GM18498 (cell line): Measurements from ENCODE around the gene EPC2.
A peak's percentile ranks its signal among the peaks of the same experiment; 100 is the strongest.
"Not testable (repeated sequence)": the region's sequence is repeated elsewhere in the genome, so short reads cannot be mapped to it uniquely, and the experiment has no call there.

ENCODE experiments used
- ATAC-seq: cut with Tn5 transposase; IDR thresholded peaks from one replicate; pipeline ENCODE4 v1.9.1; 2021; ENCODE audit warnings: mild to moderate bottlenecking, moderate library complexity; ENCODE audit not compliant: unreplicated experiment

The EPC2 gene

GRCh38 chr2:148670773-148671172 is 26.2 kb downstream of the EPC2 start:
- ATAC-seq: no peak

- ATAC-seq: peak; percentile 61
Measured at GRCh38 chr2:148674063-148675020, 29.8 kb downstream of the EPC2 start.

- no peak for ATAC-seq
Measured at GRCh38 chr2:148675708-148676107, 31.2 kb downstream of the EPC2 start.

GRCh38 chr2:148678302-148679179 is 34.0 kb downstream of the EPC2 start:
- not testable (repeated sequence) for ATAC-seq

- no peak for ATAC-seq
Measured at GRCh38 chr2:148680462-148680861, 35.9 kb downstream of the EPC2 start.

GRCh38 chr2:148681443-148681842 is 36.9 kb downstream of the EPC2 start:
- ATAC-seq: no peak

GRCh38 chr2:148681862-148682261 is 37.3 kb downstream of the EPC2 start:
- ATAC-seq: not testable (repeated sequence)

- no peak for ATAC-seq
Measured at GRCh38 chr2:148684507-148684906, 40.0 kb downstream of the EPC2 start.

- no peak for ATAC-seq
Measured at GRCh38 chr2:148687543-148687942, 43.0 kb downstream of the EPC2 start.

GRCh38 chr2:148688011-148688410 is 43.5 kb downstream of the EPC2 start:
- ATAC-seq: not testable (repeated sequence)

- ATAC-seq: no peak
Measured at GRCh38 chr2:148696985-148697384, 52.4 kb downstream of the EPC2 start.

GRCh38 chr2:148699830-148700229 is 55.3 kb downstream of the EPC2 start:
- no peak for ATAC-seq

GRCh38 chr2:148701039-148701438 is 56.5 kb downstream of the EPC2 start:
- ATAC-seq: no peak

GRCh38 chr2:148701877-148702276 is 57.3 kb downstream of the EPC2 start:
- no peak for ATAC-seq

- no peak for ATAC-seq
Measured at GRCh38 chr2:148702475-148702874, 57.9 kb downstream of the EPC2 start.

- ATAC-seq: no peak
Measured at GRCh38 chr2:148704247-148704646, 59.7 kb downstream of the EPC2 start.

GRCh38 chr2:148716378-148716920 is 71.9 kb downstream of the EPC2 start:
- ATAC-seq: no peak

GRCh38 chr2:148718039-148718438 is 73.5 kb downstream of the EPC2 start:
- no peak for ATAC-seq

- ATAC-seq: no peak
Measured at GRCh38 chr2:148719195-148719749, 74.7 kb downstream of the EPC2 start.

GRCh38 chr2:148719941-148720436 is 75.4 kb downstream of the EPC2 start:
- ATAC-seq: no peak

- ATAC-seq: no peak
Measured at GRCh38 chr2:148720501-148721001, 76.0 kb downstream of the EPC2 start.
